Astrocyte (in vitro differentiated cells and primary cell): ENCODE results near the gene ASB10.

Experiments used
- CTCF ChIP-seq: IDR thresholded peaks from 2 replicates; pipeline ENCODE4 v1.5.1; 2011; ENCODE audit warnings: low read depth, mild to moderate bottlenecking, inconsistent platforms, low read length, moderate library complexity; ENCODE audit not compliant: insufficient read depth
- EZH2 ChIP-seq: IDR thresholded peaks from 2 replicates; pipeline ENCODE4 v1.6.1; 2012; ENCODE audit warnings: mild to moderate bottlenecking, low read length, inconsistent platforms; ENCODE audit not compliant: insufficient read depth

- TF ChIP-seq CTCF (no peak), EZH2 (no peak)
Observed at GRCh38 chr7:151205730-151206129, 18.7 kb upstream of the ASB10 start.
